SU-DHL-6 (cell line): ENCODE measurements around the gene ADCY10.

ENCODE experiments used
- H2AFZ ChIP-seq: fragments of 200-600 bp; sonication (generic); 2 replicates; pipeline ENCODE4 v1.6.1; 2014; ENCODE audit warnings: low read depth, mild to moderate bottlenecking, moderate library complexity, mixed read lengths, antibody characterized with exemption, low read length; ENCODE audit not compliant: severe bottlenecking
- H3F3A ChIP-seq: fragments of 200-600 bp; shearing (Covaris generic); 2 replicates; pipeline ENCODE4 v1.6.0; 2016; ENCODE audit warnings: antibody characterized with exemption, mild to moderate bottlenecking; ENCODE audit not compliant: insufficient read depth
- H3K27ac ChIP-seq: fragments of 200-600 bp; sonication (generic); 2 replicates; pipeline ENCODE4 v1.5.1; 2016; ENCODE audit warnings: low read depth, mild to moderate bottlenecking, low read length, moderate library complexity, mixed read lengths
- H3K27me3 ChIP-seq: fragments of 200-600 bp; sonication (generic), shearing (Covaris generic); 2 replicates; pipeline ENCODE4 v1.6.0; 2014; ENCODE audit warnings: mild to moderate bottlenecking, low read length
- H3K36me3 ChIP-seq: fragments of 200-600 bp; sonication (generic); 2 replicates; pipeline ENCODE4 v1.6.1; 2014; ENCODE audit warnings: mild to moderate bottlenecking, low read length, mixed read lengths
- H3K4me2 ChIP-seq: fragments of 300-600, 200-600 bp; shearing (Covaris generic), sonication (generic); 2 replicates; pipeline ENCODE4 v1.6.0; 2014; ENCODE audit warnings: low read length, low read depth, mild to moderate bottlenecking; ENCODE audit not compliant: poor library complexity, severe bottlenecking
- H3K4me3 ChIP-seq: fragments of 200-600 bp; sonication (generic); 2 replicates; pipeline ENCODE4 v1.5.1; 2014; ENCODE audit warnings: antibody characterized with exemption, low read length, mild to moderate bottlenecking, mixed read lengths; ENCODE audit not compliant: insufficient read depth, poor library complexity, severe bottlenecking
- H3K79me2 ChIP-seq: fragments of 200-600 bp; sonication (generic); 2 replicates; pipeline ENCODE4 v1.6.1; 2014; ENCODE audit warnings: mild to moderate bottlenecking, low read length, moderate library complexity; ENCODE audit not compliant: insufficient read depth
- H3K9ac ChIP-seq: fragments of 200-600 bp; sonication (generic); 2 replicates; pipeline ENCODE4 v1.7.0; 2014; ENCODE audit warnings: mild to moderate bottlenecking, low read length
- H3K9me2 ChIP-seq: fragments of 200-600 bp; sonication (generic); replicated peaks from 2 replicates; pipeline ENCODE4 v1.6.1; 2014; ENCODE audit warnings: low read length; ENCODE audit not compliant: insufficient read depth
- H3K9me3 ChIP-seq: fragments of 200-600 bp; sonication (generic); 2 replicates; pipeline ENCODE4 v1.6.1; 2014; ENCODE audit warnings: low read length, mixed read lengths; ENCODE audit not compliant: insufficient read depth
- H4K20me1 ChIP-seq: fragments of 200-600 bp; sonication (generic); 2 replicates; pipeline ENCODE4 v1.6.1; 2014; ENCODE audit warnings: low read depth, mild to moderate bottlenecking, antibody characterized with exemption, low read length, moderate library complexity, mixed read lengths
- EZH2phosphoT487 ChIP-seq: fragments of 200-600 bp; sonication (generic), shearing (Covaris generic); conservative IDR thresholded peaks from 2 replicates; pipeline ENCODE4 v1.6.1; 2018; ENCODE audit warnings: mild to moderate bottlenecking, antibody characterized with exemption, low read length, moderate library complexity, mixed read lengths
- TF ChIP-seq, protein P1 (sequence below): fragments of 200-600 bp; sonication (generic); IDR thresholded peaks from one replicate; pipeline ENCODE4 v1.5.1; 2017; ENCODE audit warnings: antibody characterized with exemption, mild to moderate bottlenecking, low read length, moderate library complexity; ENCODE audit not compliant: insufficient read depth, poor library complexity, severe bottlenecking

Gene ADCY10

DNA sequence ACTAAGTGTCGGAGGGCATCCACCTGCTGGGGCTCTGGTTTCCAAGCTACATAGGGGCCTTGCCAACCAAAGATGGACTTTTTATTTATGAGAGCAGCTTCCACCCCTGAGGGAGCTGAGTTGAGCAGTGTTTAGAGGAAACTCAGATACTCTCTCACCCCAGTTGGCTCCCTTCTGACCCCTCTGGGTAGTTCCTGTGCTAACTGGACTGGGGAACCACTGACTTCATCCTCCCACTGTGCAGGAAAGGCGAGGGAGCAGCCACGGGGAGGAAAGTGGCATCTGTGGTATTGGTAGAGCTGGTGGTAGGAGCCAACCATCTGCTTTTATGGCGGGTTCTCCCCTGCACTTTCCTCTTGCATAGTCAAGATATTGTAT is 121.8 kb downstream of the ADCY10 start:
- H2AFZ ChIP-seq: no peak overlapping the region
- no peaks in the 10 kb centered on the region for H3K36me3 ChIP-seq
- no peak overlapping the region for H3K4me2 ChIP-seq
- no peaks in the 10 kb centered on the region for H4K20me1 ChIP-seq
- TF ChIP-seq EZH2phosphoT487: no peak
- TF ChIP-seq, protein P1, sequence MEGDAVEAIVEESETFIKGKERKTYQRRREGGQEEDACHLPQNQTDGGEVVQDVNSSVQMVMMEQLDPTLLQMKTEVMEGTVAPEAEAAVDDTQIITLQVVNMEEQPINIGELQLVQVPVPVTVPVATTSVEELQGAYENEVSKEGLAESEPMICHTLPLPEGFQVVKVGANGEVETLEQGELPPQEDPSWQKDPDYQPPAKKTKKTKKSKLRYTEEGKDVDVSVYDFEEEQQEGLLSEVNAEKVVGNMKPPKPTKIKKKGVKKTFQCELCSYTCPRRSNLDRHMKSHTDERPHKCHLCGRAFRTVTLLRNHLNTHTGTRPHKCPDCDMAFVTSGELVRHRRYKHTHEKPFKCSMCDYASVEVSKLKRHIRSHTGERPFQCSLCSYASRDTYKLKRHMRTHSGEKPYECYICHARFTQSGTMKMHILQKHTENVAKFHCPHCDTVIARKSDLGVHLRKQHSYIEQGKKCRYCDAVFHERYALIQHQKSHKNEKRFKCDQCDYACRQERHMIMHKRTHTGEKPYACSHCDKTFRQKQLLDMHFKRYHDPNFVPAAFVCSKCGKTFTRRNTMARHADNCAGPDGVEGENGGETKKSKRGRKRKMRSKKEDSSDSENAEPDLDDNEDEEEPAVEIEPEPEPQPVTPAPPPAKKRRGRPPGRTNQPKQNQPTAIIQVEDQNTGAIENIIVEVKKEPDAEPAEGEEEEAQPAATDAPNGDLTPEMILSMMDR: no peak
- no peaks in the 10 kb centered on the region for H3K79me2 ChIP-seq
- H3K9me2 ChIP-seq: no peaks in the 10 kb centered on the region
- H3K27ac ChIP-seq: no peak overlapping the region
- H3K9me3 ChIP-seq: no peaks in the 10 kb centered on the region
- no peaks in the 10 kb centered on the region for H3K27me3 ChIP-seq
- no peak overlapping the region for H3K9ac ChIP-seq
- H3F3A ChIP-seq: no peaks in the 10 kb centered on the region
- H3K4me3 ChIP-seq: no peak overlapping the region

DNA sequence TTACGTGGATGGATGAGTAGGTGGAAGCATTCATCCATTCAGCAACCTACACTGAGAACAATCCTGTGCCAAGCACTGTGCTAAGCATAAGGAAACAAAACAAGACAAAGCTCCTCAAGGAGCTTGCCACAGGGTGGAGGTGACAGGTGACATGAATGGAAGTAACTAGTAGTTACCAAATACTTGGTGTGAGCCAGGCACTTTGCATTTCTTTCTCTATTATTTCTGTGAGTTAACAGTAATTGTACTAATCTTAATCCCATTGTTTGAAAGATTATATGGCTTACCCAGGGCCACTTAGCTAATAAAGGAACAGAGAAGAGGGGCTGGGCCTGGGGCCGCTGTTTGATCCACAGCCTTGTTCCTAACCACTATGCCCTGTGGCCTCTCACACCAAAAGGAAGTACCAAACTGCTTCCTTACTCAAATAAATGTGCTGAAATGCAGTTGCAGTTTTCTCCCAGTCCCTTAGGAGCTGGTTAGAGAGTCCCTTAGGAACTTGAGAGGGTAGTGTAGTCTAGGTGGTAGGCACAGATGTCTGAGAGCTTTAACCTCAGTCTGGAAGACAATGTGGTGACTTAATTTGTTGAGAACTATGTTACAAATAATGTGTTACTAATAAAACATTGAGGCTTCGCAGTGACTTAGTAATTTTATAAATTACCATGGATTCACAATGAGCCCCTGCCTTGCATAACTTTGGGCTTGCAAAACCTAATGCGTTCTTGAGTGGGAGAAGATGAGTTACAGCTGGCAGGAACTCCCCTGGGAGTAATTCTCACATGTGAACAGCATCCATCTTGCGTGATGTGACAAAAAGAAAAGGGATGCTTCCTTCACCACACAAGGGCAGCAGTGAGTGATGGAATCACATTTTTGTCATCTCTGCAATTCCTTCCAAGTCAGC is 122.4 kb downstream of the ADCY10 start:
- Histone ChIP-seq H3K27ac (no peak overlapping the region), H3K4me2 (no peak overlapping the region), H3K36me3 (no peaks in the 10 kb centered on the region)

DNA sequence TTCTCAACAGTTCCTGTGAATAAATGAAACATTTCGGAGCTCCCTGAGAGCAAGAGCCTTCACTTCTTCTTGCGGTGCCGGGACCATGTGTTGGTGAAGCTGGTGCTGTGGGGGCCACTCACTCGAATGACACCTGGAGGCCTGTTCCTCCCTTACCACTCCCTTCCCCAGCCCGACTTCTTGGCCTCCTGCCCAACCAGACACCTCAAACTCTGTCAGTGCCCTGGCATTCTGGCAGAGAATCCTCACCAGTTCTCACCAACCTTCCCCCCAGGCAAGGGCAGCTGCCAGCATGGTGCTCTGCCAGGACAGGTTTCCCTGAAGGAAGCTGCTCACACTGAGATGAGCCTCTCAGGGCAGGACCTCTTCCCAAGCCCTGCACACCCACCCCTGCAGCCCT is 123.8 kb downstream of the ADCY10 start:
- Histone ChIP-seq H2AFZ (no peak overlapping the region), H3K4me3 (no peak overlapping the region), H3K9me2 (no peaks in the 10 kb centered on the region), H4K20me1 (no peaks in the 10 kb centered on the region), H3K27ac (no peak overlapping the region), H3K9me3 (no peaks in the 10 kb centered on the region), H3K27me3 (no peaks in the 10 kb centered on the region), H3F3A (no peaks in the 10 kb centered on the region), H3K9ac (no peak overlapping the region), H3K79me2 (no peaks in the 10 kb centered on the region), H3K4me2 (no peak overlapping the region), H3K36me3 (no peaks in the 10 kb centered on the region)
- no peak for TF ChIP-seq EZH2phosphoT487
- TF ChIP-seq, protein P1: no peak

More for the DNA sequence above, 122.4 kb downstream of the ADCY10 start:
- Histone ChIP-seq H4K20me1 (no peaks in the 10 kb centered on the region), H3K9ac (no peak overlapping the region), H3K4me3 (no peak overlapping the region), H3F3A (no peaks in the 10 kb centered on the region), H3K79me2 (no peaks in the 10 kb centered on the region), H3K9me2 (no peaks in the 10 kb centered on the region), H2AFZ (no peak overlapping the region), H3K9me3 (no peaks in the 10 kb centered on the region), H3K27me3 (no peaks in the 10 kb centered on the region)
- TF ChIP-seq, protein P1: no peak
- no peak for TF ChIP-seq EZH2phosphoT487
